K562 (cell line): ENCODE data around the gene DCXR. TPM values are rescaled to one million over a fixed set of nuclear protein-coding genes. Genes with fewer than 3 reads are reported as not detected.

Experiments used
- ATAC-seq: fragments of 200-7000 bp; cut with Tn5 transposase; 3 replicates; pipeline ENCODE4 v1.9.1; 2020; ENCODE audit warnings: moderate library complexity
- BruUV-seq: library from RNA; stranded (reverse); fragments of 400-500 nt; replicated peaks from 2 replicates; lab custom pipeline; 2021; lab: Mats Ljungman, UMichigan
- CTCF ChIA-PET: fragments of 300-600 bp; formaldehyde crosslinking; extraction: SDS; loops from one replicate; lab custom pipeline; 2021; ENCODE audit warnings: low intra/inter-chr PET ratio; lab: Yijun Ruan, JAX
- POLR2A ChIA-PET: fragments of 300-600, 350-650 bp; sonication (Branson Sonifier 250); formaldehyde crosslinking; extraction: SDS; loops from one replicate; lab custom pipeline; 2021; ENCODE audit warnings: antibody characterized with exemption, inconsistent platforms; lab: Yijun Ruan, JAX
- DNase-seq, 4 experiments: peaks; one replicate each; pipeline versions ENCODE4 v3.0.0 to v3.0.0-alpha.2; 2011 to 2018; ENCODE audit warnings: low spot score in 3 of 4, mixed read lengths in 3 of 4; ENCODE audit errors: extremely low read depth in 1 of 4
- FAIRE-seq: peaks from 2 replicates; lab custom pipeline; 2011; peaks lifted over from hg19 to GRCh38; lab: Jason Lieb, UNC
- H2AFZ ChIP-seq: 2 replicates; pipeline ENCODE4 v1.6.0; 2011; ENCODE audit warnings: low read depth, low read length, control low read depth, inconsistent platforms
- H3K27ac ChIP-seq: fragments of 200-600 bp; 3 replicates; pipeline ENCODE4 v1.8.0; 2011; ENCODE audit warnings: low read depth, mild to moderate bottlenecking, control low read depth, inconsistent platforms, low read length, moderate library complexity, mixed read lengths; ENCODE audit errors: extremely low read depth
- H3K27me3 ChIP-seq, 2 experiments: fragments of 300-600 bp in 1 of 2; 2 replicates in 1 of 2; 3 replicates in 1 of 2; pipeline versions ENCODE4 v1.6.0 to v1.8.0; 2011; ENCODE audit warnings: inconsistent platforms in 2 of 2, low read length in 2 of 2, mild to moderate bottlenecking in 1 of 2, mixed read lengths in 1 of 2, moderate library complexity in 1 of 2; ENCODE audit not compliant: control insufficient read depth in 2 of 2, insufficient read depth in 2 of 2
- H3K36me3 ChIP-seq: fragments of 300-600 bp; 3 replicates; pipeline ENCODE4 v1.8.0; 2011; ENCODE audit warnings: mild to moderate bottlenecking, low read length, inconsistent platforms; ENCODE audit not compliant: control insufficient read depth, insufficient read depth
- H3K4me1 ChIP-seq, 2 experiments: fragments of 200-600 bp in 1 of 2; replicated peaks in 1 of 2; 2 replicates in 1 of 2; 3 replicates in 1 of 2; pipeline versions ENCODE4 v1.5.1 to v1.8.0; 2011; ENCODE audit warnings: inconsistent platforms in 2 of 2, low read length in 2 of 2, mild to moderate bottlenecking in 1 of 2, mixed read lengths in 1 of 2, moderate library complexity in 1 of 2; ENCODE audit not compliant: control insufficient read depth in 2 of 2, insufficient read depth in 2 of 2
- H3K4me2 ChIP-seq: 2 replicates; pipeline ENCODE4 v1.6.1; 2011; ENCODE audit warnings: low read length, control low read depth, inconsistent platforms, mixed read lengths; ENCODE audit not compliant: insufficient read depth
- H3K4me3 ChIP-seq: fragments of 200-600 bp; sonication (generic), shearing (Covaris generic); 2 replicates; pipeline ENCODE4 v1.5.1; 2016; ENCODE audit warnings: control low read depth, inconsistent platforms
- H3K79me2 ChIP-seq: fragments of 200-600 bp; 3 replicates; pipeline ENCODE4 v1.8.0; 2011; ENCODE audit warnings: low read length, inconsistent platforms; ENCODE audit not compliant: control insufficient read depth, insufficient read depth
- H3K9ac ChIP-seq, 2 experiments: 2 replicates each; pipeline versions ENCODE4 v1.6.0 to v1.6.1; 2011; ENCODE audit warnings: low read depth in 2 of 2, low read length in 2 of 2, control low read depth in 1 of 2, inconsistent platforms in 1 of 2, mild to moderate bottlenecking in 1 of 2, mixed read lengths in 1 of 2; ENCODE audit not compliant: insufficient read depth in 1 of 2
- H3K9me1 ChIP-seq: one replicate; pipeline ENCODE4 v1.6.0; 2011; ENCODE audit warnings: inconsistent platforms, mild to moderate bottlenecking, low read length, moderate library complexity; ENCODE audit not compliant: control insufficient read depth, insufficient read depth
- H3K9me3 ChIP-seq: replicated peaks from 2 replicates; pipeline ENCODE4 v1.5.1; 2011; ENCODE audit warnings: low read depth, low read length, inconsistent platforms; ENCODE audit not compliant: control insufficient read depth, insufficient read depth
- H4K20me1 ChIP-seq: replicated peaks from 2 replicates; pipeline ENCODE4 v1.6.1; 2011; ENCODE audit warnings: low read length, inconsistent platforms, mixed read lengths; ENCODE audit not compliant: control insufficient read depth, insufficient read depth
- CEBPZ ChIP-seq: fragments of 150-350 bp; IDR thresholded peaks from 2 replicates; pipeline ENCODE4 v1.6.1; 2014; ENCODE audit warnings: low read depth, mild to moderate bottlenecking, low read length, borderline replicate concordance
- CREB1 ChIP-seq, 2 experiments: sonication (generic) in 1 of 2; formaldehyde crosslinking in 1 of 2; IDR thresholded peaks; 2 replicates each; pipeline versions ENCODE4 v1.6.1 to v1.8.0; 2012 to 2022; ENCODE audit warnings: inconsistent platforms in 1 of 2, mild to moderate bottlenecking in 1 of 2, missing genetic modification reagents in 1 of 2, moderate library complexity in 1 of 2
- FOXK2 ChIP-seq, 2 experiments: fragments of 450-650 bp; IDR thresholded peaks in 1 of 2; conservative IDR thresholded peaks in 1 of 2; 2 replicates each; pipeline ENCODE4 v1.6.1; 2016; ENCODE audit warnings: low read depth in 2 of 2, mild to moderate bottlenecking in 1 of 2
- FOXP4 ChIP-seq: sonication (generic); formaldehyde crosslinking; IDR thresholded peaks from 2 replicates; pipeline ENCODE4 v1.8.0; 2022; ENCODE audit warnings: mild to moderate bottlenecking, missing genetic modification reagents, borderline replicate concordance
- POLR2A ChIP-seq: fragments of 450-650 bp; conservative IDR thresholded peaks from 2 replicates; pipeline ENCODE4 v1.6.1; 2016
- RBM22 ChIP-seq: fragments of 200-400 bp; formaldehyde crosslinking; IDR thresholded peaks from 2 replicates; pipeline ENCODE4 v1.6.1; 2018; ENCODE audit warnings: low read length, low read depth; ENCODE audit not compliant: poor library complexity, severe bottlenecking
- TBP ChIP-seq: optimal IDR thresholded peaks from 2 replicates; pipeline ENCODE3; 2011; ENCODE audit warnings: low read depth, low read length, improper control_type of control experiment
- USF2 ChIP-seq: sonication (generic); formaldehyde crosslinking; IDR thresholded peaks from 2 replicates; pipeline ENCODE4 v1.5.0; 2020; ENCODE audit warnings: missing genetic modification reagents
- ZKSCAN1 ChIP-seq: fragments of 150-350 bp; IDR thresholded peaks from 2 replicates; pipeline ENCODE4 v1.6.1; 2016; ENCODE audit warnings: low read depth, low read length
- ZNF133 ChIP-seq: fragments of 250-450 bp; sonication (Bioruptor Pico); IDR thresholded peaks from 2 replicates; pipeline ENCODE4 v1.4.0; 2020; ENCODE audit warnings: mild to moderate bottlenecking
- whole genome bisulfite sequencing: fragments of 100-300 bp; shearing (Covaris generic); methylation state at CpG from one replicate; pipeline ENCODE4 v1.1.6; 2016; ENCODE audit warnings: low coverage, mixed read lengths; ENCODE audit not compliant: insufficient coverage; ENCODE audit errors: missing lambda C conversion rate; 5-methylcytosine and 5-hydroxymethylcytosine counted together
- in situ Hi-C: fragments of 300-500 bp; cut with MboI; formaldehyde crosslinking; loops from 4 replicates; pipeline ENCODE4 v1.15.0; 2018; ENCODE audit warnings: inconsistent platforms, mixed read lengths
- intact Hi-C: fragments of 100-400 bp; cut with micrococcal nuclease; formaldehyde crosslinking; loops from 2 replicates; pipeline ENCODE4 v1.14.2; 2022
- polyA plus RNA-seq, 8 experiments: library from polyadenylated mRNA; depleted of rRNA in 4 of 8; stranded (reverse) in 5 of 8; unstranded in 3 of 8; fragments of >200 nt; fragmentation: Nextera tagmentation in 2 of 8; fragmentation: Illumina TruSeq in 1 of 8; extraction: Ambion mirVana in 2 of 8; extraction: Trizol in 1 of 8; gene quantifications; 2 replicates each; pipeline versions ENCODE4 v1.2.1 to v1.2.3, GENCODE V29; 2011 to 2014; ENCODE audit warnings: inconsistent platforms in 1 of 8, missing spikeins in 1 of 8
- total RNA-seq, 7 experiments: library from RNA; depleted of rRNA in 6 of 7; stranded (reverse); fragments of >200 nt in 6 of 7; fragmentation: Illumina TruSeq in 2 of 7; extraction: Trizol in 2 of 7; gene quantifications; 2 replicates each; pipeline versions ENCODE4 v1.2.1 to v1.2.3, GENCODE V29; 2011 to 2021; ENCODE audit warnings: low replicate concordance in 1 of 7

DCXR gene
- total and polyA plus RNA-seq, 9 of the 15 experiments (the other 6 are each of a cell fraction or from before 2014, with no cell fraction given): 21.3 to 274 (median 156) TPM

GRCh38 chr17:82083533-82084359 lies 46.2 kb upstream of the DCXR start:
- Histone ChIP-seq H3K36me3 (peaks cover 98% of the 10 kb centered on the region; the same call in 2 of the 3 replicates), H4K20me1 (peaks cover 21% of the 10 kb centered on the region), H3K4me1 (peaks cover 0 to 68% of the 10 kb centered on the region in 2 experiments; a peak in 1 of 5 replicates), H3K9me1 (no peaks in the 10 kb centered on the region), H3K79me2 (peaks cover 2% of the 10 kb centered on the region; the same call in 1 of the 3 replicates), H2AFZ (no peak overlapping the region), H3K4me3 (no peak overlapping the region), H3K4me2 (no peak overlapping the region), H3K27me3 (no peaks in the 10 kb centered on the region), H3K9ac (no peak overlapping the region; a peak in 1 of 4 replicates), H3K9me3 (no peaks in the 10 kb centered on the region), H3K27ac (no peak overlapping the region)
- BruUV-seq: no TSS peak
- intact Hi-C loops: no loop called here
- FAIRE-seq (no peak), DNase-seq (no peak), ATAC-seq (no peak)
- in situ Hi-C loops: no loop called here
- WGBS: 96% methylated on average over 18 of the region's 55 CpGs
- ChIA-PET POLR2A (interaction anchor here (0.5 to 1.2 kb wide), 2 partner anchors 8 to 179 kb away, joined by 3 to 4 read pairs; no protein-coding TSS in a partner anchor), CTCF (no interaction called here)
- no peak for TF ChIP-seq FOXP4
- peak; percentile 13 for TF ChIP-seq RBM22
- 0 out of 2 replicates have a peak, but pooled peaks have one; percentile 5 for TF ChIP-seq CREB1 (IDR thresholded peaks at IDR 0.05)
- no peak for TF ChIP-seq CREB1 (CRISPR knock-in tag; IDR thresholded peaks at IDR 0.05)
- TF ChIP-seq CEBPZ: no peak
- TF ChIP-seq POLR2A: 0 out of 2 replicates have a peak, but pooled peaks have one; percentile 38
- TF ChIP-seq ZNF133: no peak
- TF ChIP-seq USF2: no peak
- TF ChIP-seq ZKSCAN1: peak; percentile 96
- TF ChIP-seq TBP: no peak
- TF ChIP-seq FOXK2 (conservative IDR thresholded peaks at IDR 0.05 in 1 of 2, IDR thresholded peaks at IDR 0.05 in 1 of 2; ENCODE audit: low read depth in 2 of 2): no peak
